NCI-H2107 treated with DMSO at 0.1 percent for 48 hours (cell line): ENCODE results near the gene RTN4RL1.

Source experiments
- DNase-seq: peaks from one replicate; lab custom pipeline; 2025; ENCODE audit not compliant: unreplicated experiment; lab: John Stamatoyannopoulos, UW

Gene RTN4RL1

GRCh38 chr17:1928976-1929375, 96.2 kb downstream of the RTN4RL1 start:
- DNase-seq, result no peak

GRCh38 chr17:1920948-1921351, 104.2 kb downstream of the RTN4RL1 start:
- DNase-seq, result no peak

GRCh38 chr17:1919201-1919600, 105.9 kb downstream of the RTN4RL1 start:
- DNase-seq, result no peak

GRCh38 chr17:1918346-1919162, 106.6 kb downstream of the RTN4RL1 start:
- no peak for DNase-seq

GRCh38 chr17:1916963-1917715, 108.0 kb downstream of the RTN4RL1 start:
- no peak for DNase-seq

GRCh38 chr17:1916316-1916715, 108.8 kb downstream of the RTN4RL1 start:
- DNase-seq, result no peak

GRCh38 chr17:1915889-1916288, 109.2 kb downstream of the RTN4RL1 start:
- no peak for DNase-seq

GRCh38 chr17:1914661-1915083, 110.5 kb downstream of the RTN4RL1 start:
- DNase-seq, result no peak

GRCh38 chr17:1913702-1914101, 111.4 kb downstream of the RTN4RL1 start:
- no peak for DNase-seq

- DNase-seq, result no peak
Measured at GRCh38 chr17:1912146-1912545, 113.0 kb downstream of the RTN4RL1 start.

- no peak for DNase-seq
Measured at GRCh38 chr17:1909985-1910384, 115.1 kb downstream of the RTN4RL1 start.

GRCh38 chr17:1908699-1909309, 116.3 kb downstream of the RTN4RL1 start:
- DNase-seq, result peak; percentile 41

GRCh38 chr17:1907909-1908698, 117.0 kb downstream of the RTN4RL1 start:
- no peak for DNase-seq

GRCh38 chr17:1907216-1907631, 117.9 kb downstream of the RTN4RL1 start:
- DNase-seq, result no peak

- DNase-seq, result no peak
Measured at GRCh38 chr17:1906662-1907101, 118.5 kb downstream of the RTN4RL1 start.

- peak; percentile 69 for DNase-seq
Measured at GRCh38 chr17:1905190-1905913, 119.8 kb downstream of the RTN4RL1 start.

GRCh38 chr17:1904273-1905182, 120.6 kb downstream of the RTN4RL1 start:
- no peak for DNase-seq

- DNase-seq, result no peak
Measured at GRCh38 chr17:1899403-1900000, 125.6 kb downstream of the RTN4RL1 start.

- DNase-seq, result no peak
Measured at GRCh38 chr17:1898872-1899271, 126.3 kb downstream of the RTN4RL1 start.
